COLO829 (cell line): ENCODE results near the gene MDGA2.
"Not testable (repeated sequence)": the region's sequence is repeated elsewhere in the genome, so short reads cannot be mapped to it uniquely, and the experiment has no call there.

Experiments used
- DNase-seq: peaks from one replicate; pipeline ENCODE4 v3.0.0; 2012; ENCODE audit warnings: low spot score

The MDGA2 gene

DNA sequence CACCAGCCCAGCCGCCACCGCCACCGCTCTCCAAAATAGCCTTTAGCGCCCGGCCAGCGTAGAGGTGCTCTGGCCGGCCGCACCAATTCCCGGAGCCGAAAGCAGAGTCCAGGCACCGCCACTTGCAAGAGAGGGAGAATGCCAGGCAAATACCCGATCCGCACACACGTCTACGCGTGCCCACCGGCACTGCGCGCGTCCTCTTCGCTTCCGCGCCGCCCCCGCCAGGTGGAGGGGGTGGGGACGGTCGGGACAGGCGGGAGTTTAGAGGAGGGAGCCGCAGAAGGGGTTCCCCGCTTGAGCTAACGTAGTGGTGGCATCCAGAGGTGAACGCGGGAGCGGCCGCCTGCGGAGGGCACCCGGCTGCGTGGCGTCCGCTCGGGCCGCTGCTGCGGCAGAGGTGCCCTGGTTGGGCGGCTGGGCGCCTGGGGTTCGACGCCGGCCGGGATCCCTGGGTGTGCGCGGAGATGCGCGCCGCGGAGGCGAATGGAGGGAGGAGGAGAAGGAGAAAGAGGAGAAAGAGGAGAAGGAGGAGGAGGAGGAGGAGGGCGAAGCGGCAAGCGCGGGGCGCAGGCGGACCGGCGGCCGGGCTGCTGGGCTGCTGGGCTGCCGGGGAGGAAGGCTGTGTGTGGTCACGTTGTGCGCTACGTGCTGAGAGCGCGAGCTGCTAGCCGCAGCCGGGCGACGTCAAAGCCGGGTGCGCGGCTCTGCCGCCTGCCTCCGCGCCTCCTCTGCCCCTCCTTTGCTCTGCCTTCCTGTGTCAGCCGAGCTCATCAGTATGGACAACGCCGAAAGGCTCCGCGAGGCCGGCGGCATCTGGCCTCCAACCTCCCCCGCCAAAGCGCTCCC, at the start of gene MDGA2:
Gene MDGA2, minus strand, starts transcription at position 140 of the 849 bp plus-strand sequence.
- no peak for DNase-seq

DNA sequence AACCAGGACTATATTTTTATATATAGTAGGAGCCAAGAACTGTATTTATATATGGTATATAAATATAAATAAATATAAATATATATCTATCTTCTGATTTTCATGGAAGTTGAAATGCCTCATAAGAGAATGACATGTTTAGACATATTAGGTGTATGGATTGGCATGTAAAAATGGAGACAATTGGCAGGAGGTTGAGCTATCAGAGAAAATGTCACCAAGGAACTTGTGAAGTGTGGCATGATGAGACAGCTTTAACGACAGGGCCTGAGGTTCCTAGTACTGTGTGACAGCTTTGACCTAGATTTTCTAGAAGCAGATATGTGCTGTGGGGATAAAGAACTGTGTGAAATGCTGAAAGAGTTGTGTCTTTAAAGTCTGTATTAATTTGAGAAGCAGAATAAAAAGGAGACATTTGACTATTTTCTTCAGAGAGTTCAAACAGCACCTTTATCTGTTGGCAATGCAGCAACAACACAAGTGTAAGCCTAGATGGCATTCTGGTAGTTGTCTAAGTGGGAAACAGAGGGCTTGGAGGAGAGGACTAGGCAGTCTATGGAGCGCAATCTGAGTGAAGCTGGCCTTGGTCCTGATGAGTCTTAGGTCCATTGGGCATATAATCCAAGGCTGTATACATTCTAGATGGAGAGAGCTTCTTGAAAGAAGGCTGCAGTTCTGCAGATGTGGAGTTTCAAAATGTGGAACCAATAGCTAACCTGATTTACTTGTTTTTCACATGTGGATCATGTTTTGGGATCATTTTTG, 47.7 kb upstream of the MDGA2 start:
- DNase-seq, result no peak

DNA sequence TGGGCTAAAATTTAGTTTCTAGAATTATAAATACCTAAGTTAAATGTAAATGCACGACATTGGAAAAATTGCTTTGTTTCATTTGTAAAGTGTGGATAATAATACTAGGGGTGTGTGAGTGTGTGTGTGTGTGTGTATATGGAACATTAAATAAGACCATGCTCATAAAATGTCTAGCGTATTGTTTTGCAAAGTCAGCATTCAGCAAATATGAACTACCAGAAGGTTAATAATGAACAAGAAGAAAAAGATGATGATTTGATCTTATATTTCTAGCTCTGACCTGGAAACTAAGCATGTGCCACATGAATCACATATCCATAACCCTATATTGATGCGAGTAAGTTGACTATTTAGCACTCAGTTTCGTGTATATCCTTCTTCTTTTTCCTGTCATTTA, 44.9 kb upstream of the MDGA2 start:
- no peak for DNase-seq

DNA sequence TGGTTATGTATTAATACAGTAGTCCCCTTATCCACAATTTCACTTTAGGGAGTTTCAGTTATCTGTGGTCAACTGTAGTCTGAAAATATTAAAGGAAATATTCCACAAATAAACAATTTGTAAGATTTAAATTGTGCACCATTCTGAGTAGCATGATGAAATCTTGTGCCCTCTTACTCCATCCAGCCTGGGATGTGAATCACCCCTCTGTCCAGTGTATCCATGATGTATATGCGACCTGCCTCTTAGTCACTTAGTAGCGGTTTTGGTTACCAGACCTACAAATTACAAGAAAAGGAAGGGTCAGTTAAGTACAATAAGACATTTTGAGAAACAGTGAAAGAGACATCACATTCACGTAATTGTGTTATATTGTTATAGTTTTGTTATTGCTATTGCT, 39.9 kb upstream of the MDGA2 start:
- no peak for DNase-seq

DNA sequence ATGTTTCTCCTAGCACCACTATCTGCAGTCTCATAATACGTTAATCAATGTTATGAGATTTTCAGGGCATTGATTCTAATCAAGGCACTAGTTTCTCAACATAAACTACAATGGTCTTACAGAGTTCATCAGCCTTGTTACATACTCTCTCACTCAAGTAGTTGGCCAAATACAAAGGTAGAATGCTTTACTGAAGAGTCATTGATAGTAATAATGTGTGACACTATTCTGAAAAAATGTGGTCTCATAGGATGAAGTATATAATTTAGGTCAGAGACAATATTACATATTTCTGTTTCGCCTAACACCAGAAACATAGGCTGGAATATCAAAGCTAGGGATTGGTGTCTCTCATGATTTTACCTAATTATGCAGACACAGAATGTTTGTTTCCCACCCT, 35.2 kb upstream of the MDGA2 start:
- no peak for DNase-seq

DNA sequence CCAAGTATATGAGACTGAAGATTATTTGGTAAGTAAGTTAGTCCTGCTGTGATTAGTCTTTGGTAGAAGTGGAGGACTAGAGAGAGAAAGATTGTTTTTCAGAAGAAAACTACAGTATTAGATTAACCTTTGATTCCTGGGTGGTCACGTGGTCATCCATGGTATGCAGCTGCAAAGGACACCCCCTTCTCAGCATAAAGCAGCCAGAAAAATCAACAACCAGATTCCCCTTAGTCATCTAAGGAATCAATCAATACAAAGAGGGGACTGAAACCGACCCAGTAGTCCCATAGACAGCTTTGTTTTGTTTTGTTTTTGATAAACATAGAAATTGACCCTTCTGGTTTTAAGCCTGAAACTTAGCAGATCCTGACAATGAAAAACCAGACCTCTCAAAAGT, 30.3 kb upstream of the MDGA2 start:
- no peak for DNase-seq

DNA sequence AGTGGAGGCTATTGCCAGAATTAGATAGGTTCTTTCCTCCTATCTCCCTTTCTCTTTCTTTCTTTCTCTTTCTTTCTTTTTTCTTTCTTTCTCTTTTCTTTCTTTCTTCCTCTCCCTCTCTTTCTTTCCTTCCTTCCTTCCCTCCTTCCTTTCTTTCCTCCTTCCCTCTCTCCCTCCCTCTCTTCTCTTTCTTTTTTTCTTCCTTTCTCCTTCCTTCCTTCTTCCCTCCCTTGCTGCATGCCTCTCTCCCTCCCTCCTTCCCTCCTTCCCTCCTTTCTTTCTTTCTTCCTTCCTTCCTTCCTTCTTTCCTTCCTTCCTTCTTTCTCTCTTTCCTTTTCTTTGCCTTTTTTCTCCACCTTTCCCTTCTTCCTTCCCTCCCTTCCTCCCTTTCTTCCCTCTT, 16.4 kb upstream of the MDGA2 start:
- DNase-seq, result no peak

DNA sequence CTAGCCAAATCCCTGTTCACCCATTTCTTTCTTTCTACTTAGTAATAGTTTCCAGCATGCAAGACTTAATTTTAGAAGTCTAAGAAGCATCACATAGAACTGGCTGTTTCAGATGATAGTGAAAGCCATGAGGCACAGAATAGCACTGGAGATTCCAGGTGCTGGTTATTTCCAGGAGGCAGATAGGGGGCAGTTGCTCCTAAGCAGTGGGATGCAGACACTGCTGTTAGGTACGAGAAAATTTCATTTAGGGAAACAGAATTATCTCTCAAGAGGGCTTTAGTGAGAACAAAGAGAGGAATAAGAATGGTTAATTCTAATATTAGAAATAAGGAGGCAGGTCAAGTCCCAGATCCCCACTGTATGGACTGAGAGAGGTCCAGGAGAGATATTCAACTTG, 3.6 kb upstream of the MDGA2 start:
- DNase-seq, result no peak

DNA sequence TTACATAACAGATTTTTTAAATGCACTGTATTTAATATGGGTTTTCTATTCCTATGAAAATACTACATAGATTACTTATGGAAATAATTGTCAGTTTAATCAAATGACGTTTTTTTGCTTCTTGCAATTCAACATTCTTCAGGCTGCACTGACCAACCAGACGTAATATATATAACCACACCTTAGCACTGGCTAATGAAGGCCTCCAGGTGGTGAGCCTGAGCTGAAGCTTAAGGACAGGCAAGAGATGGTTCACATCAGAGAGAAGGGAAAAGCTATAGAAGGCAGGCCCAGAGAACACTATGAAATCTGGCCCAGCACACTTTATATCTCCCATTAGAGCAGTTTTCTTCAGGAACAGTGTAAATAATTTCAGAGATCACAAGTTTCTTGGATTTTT, 2.8 kb upstream of the MDGA2 start:
- no peak for DNase-seq

DNA sequence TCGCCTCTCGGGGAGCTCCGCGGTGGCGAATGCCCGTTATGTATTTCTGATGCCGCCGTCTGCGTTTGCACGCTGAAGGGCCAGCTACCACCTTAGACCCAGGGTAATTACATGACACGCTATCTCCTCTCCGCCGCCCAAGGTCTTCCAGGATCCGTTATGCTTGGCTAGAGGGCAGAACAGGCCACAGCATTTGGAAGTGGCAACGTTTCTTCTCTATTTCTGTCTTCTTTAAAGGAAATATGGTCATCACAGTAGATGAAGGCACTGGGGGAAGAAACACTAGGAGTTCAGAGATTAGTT, 861 bp upstream of the MDGA2 start:
- no peak for DNase-seq

DNA sequence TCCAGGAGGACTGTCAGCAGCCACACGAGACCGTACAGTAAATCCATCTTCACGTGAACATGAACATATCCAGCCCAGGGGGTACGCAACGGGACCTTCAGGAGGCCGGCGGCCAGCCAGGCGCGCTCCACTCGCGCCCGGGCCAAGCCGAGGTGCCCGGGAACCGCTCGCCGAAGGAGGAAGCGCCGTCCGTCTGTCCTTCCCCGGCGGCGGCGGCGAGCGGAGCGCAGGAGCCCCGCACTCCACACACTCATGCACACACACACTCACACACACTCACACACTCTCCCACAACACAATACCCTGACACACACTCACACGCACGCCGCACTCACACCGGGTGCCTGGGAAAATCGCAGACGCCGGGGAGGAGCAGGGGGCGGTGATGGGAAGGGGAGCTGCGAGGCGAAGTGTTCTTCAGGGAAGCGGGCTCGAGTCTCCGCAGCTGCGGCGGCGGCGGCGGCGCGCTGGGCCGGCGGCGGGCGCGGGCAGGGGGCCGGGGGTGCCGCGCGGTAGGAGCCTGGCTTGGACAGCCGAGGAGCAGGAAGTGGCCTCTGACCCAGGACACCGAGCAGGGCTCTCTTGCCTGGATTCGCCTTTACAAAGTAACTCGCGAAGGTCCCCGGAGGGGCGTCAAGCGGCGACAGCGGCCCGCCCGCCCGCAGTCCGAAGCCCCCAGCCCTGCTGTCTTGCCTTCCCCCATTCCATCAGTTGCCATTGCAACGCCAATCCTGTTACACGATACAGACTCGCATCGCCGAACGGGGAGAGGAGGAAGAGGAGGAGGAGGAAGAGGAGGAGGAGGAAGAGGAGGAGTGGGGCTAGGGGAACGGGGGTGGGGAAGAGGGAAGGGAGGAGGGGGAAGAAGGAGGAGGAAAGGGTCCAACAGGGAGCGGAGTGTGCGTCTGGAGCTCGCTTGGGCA, 601 bp downstream of the MDGA2 start:
- DNase-seq, result no peak

DNA sequence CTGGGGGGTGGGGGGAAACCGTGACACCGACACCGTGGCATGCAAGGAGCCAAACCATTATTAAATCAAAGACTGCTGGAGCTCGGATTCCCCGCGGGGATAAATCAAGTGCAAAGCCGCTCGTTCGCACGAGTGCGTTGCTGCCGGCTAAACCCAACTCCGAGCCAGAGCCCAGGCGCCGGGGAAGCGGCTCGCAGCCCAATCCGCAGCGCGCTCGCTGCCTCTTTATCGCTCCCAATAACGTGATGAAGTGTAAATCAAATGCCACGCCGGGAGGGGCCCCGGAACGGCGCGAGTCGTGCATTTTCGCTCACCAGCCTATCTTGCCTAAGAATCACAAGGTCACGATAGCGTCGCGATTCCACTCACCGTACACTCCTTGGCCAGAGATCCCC, 1.3 kb downstream of the MDGA2 start:
- DNase-seq, result no peak

DNA sequence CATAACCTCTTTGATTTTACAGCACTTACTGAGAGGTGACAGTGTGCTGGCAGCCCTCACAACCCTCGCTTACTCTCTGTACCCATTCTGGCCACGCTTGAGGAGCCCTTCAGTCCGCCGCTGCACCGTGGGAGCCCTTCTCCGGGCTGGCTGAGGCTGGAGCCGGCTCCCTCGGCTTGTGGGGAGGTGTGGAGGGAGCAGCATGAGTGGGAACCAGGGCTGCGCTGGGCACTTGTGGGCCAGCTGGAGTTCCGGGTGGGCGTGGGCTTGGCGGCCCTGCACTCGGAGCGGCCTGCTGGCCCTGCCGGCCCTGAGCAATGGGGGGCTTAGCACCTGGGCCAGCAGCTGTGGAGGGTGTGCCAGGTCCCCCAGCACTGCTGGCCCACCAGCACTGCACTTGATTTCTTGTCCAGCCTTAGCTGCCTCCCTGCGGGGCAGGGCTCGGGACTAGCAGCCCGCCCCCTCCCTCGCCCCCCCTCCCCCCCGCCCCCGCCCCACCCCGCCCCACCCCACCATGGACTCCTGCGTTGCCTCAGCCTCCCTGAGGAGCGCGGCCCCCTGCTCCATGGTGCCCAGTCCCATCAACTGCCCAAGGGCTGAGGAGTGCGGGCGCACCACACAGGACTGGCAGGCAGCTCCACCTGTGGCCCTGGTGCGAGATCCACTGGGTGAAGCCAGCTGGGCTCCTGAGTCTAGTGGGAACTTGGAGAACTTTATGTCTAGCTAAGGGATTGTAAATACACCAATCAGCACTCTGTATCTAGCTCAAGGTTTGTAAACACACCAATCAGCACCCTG, 9.9 kb downstream of the MDGA2 start:
- no peak for DNase-seq

DNA sequence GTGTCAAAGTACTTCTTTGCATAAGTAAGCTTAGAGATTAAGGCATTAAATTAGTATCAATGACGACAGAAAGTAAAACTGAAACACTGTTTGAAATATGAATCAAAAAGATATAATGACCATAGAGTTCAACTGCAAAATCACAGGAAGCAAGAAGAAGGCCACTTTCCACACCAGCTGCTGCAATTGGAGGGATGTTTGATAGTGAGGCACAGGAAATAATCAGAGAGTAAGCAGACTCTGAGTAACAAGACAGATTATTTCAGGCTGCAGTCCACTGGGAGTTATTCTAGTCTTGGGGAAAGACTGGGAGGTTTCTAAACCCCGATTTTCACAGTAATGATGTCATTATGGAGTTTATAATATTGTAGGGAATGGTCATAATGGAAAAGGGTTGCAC, 12.9 kb downstream of the MDGA2 start:
- no peak for DNase-seq

DNA sequence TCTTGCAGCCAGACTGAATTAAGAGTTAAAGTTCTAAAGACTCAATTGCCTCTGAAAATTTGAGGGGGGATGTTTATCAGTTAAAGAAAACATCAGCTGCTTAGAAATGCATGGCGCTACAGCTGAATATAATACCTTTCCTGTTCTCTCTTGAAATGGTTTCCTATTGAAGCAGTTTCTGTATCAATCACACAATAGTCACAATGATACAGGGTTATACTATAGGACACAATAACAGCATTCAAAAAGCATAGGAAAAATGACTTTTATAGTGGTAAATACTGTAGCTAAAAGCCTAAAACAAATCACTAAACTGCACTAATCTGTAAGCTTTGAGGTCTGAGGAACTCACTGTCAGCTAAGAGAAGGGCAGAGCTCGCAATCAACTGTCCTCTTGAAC, 15.2 kb downstream of the MDGA2 start:
- peak; percentile 50 for DNase-seq

DNA sequence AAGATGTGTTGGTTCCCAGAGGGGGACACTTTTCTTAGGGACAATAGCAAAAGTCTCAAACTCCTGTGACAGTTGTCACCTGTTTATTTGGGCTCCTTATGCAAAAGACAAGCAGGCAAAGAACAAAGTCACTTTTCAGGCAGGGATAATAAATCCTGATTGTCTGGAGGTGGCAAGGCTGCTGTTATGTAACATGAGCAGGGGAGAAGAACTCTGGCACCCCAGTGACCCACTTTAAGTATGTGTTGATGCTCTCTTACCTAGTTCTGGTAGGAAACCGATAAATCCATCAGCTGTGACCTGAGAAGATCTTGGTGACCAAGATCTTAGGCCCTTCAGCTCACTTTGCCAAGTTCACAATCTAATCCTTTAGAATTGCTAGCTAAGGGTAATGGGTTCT, 17.4 kb downstream of the MDGA2 start:
- DNase-seq, result no peak

DNA sequence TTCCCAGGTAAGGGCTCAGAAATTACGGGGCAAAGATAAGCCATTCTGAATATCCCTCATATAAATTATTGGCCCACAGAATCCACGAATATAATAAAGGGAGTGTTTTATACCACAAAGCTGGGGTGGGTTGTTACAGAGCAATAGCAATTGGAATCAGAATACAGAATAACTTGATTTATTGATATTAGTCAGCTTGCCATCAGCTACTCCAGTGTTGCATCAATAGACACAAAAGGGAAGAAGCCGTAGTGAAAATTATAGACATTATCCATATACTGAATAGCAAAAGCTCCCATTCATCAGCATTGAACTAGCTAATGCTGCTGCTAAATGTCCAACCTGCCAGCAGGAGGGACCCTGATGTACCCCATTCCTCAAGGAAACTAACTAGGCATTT, 18.3 kb downstream of the MDGA2 start:
- DNase-seq, result no peak

DNA sequence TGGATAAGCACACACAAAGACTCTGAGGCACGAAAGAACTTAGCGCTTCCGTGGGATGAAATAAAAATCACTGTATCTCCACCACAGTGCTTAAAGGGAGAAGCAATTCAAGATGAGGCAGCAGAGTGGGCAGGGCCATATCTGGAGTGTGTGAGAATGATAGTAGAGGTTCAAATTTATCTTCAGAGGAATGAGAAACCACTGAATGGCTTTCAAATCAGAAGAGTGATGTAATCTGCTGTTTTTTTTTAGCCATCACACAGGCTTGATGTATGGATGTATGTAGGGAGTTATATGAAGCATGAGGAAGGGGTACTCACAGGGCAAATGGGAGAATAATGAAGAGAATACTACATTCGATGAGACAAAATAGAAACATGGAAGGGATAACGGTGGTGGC, 24.1 kb downstream of the MDGA2 start:
- no peak for DNase-seq

DNA sequence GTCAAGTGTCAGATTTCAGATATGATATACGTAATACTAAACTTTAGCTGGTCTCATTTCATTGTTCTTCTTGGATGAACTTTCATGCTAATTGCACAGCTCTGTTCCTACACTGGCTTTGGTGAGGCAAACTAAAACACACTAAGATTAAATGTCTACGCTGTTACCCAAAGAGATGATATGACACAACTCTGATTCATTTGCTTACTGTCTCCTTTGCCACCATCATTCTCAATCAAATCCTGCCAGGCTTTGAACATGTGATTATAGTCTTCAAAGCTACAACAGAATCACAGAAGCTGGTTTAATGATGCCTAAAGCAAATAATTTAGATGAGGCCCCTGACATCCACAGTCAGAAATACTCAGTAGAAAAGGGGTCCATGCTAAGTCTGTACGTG, 37.7 kb downstream of the MDGA2 start:
- no peak for DNase-seq

DNA sequence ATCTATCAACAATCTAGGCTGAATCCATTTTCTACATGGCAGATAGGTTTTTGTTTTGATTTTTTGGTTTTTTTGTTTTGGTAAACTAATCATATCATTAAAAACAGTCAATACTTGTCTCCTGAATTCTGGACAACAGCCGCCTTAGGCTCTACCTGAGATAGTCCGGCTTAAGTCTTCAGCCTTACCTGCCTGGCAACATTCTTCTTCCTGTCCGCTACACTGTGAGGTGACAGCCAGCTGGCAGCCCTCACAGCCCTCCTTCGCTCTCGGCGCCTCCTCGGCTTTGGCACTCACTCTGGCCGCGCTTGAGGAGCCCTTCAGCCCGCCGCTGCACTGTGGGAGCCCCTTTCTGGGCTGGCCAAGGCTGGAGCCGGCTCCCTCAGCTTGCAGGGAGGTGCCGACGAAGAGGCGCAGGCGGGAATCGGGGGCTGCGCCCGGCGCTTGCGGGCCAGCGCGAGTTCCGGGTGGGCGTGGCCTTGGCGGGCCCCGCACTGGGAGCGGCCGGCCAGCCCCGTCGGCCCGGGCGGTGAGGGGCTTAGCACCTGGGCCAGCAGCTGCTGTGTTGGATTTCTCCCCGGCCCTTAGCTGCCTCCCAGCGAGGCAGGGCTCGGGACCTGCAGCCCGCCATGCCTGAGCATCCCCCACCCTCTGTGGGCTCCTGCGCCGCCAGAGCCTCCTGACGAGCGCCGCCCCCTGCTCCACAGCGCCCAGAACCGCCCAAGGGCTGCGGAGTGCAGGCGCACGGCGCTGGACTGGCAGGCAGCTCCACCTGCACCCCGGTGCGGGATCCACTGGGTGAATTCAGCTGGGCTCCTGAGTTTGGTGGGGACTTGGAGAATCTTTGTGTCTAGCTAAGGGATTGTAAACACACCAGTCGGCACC, 49.0 kb downstream of the MDGA2 start:
- no peak for DNase-seq

DNA sequence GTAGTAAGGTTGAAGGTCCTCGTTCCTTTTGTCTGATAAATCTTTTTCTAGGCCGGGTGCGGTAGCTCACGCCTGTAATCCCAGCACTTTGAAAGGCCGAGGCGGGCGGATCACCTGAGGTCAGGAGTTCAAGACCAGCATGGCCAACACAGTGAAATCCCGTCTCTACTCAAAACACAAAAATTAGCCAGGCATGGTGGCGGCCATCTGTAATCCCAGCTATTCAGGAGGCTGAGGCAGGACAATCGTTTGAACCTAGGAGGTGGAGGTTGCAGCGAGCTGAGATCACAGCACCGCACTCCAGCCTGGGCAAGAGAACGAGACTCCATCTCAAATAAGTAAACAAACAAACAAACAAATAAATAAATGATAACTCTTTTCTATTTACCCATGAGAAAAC, 51.3 kb downstream of the MDGA2 start:
- DNase-seq, result not testable (repeated sequence)
